GM11168 (cell line): Measurements from ENCODE around the gene PTTG1IP.

ENCODE experiments used
- in situ Hi-C: fragments of 300-500 bp; cut with MboI; formaldehyde crosslinking; loops from one replicate; pipeline ENCODE4 v1.12.0; 2022; ENCODE audit warnings: low sequenced_read_pairs; ENCODE audit not compliant: unreplicated experiment

PTTG1IP gene

GRCh38 chr21:44869781-44870747 lies 3.4 kb downstream of the PTTG1IP start:
- in situ Hi-C loops: no loop called here

- in situ Hi-C loops: no loop called here
Observed at GRCh38 chr21:44868707-44869106, 4.8 kb downstream of the PTTG1IP start.

- in situ Hi-C loops: no loop called here
Observed at GRCh38 chr21:44867999-44868700, 5.3 kb downstream of the PTTG1IP start.

- in situ Hi-C loops: no loop called here
Observed at GRCh38 chr21:44867464-44867863, 6.0 kb downstream of the PTTG1IP start.

GRCh38 chr21:44866780-44867179 lies 6.7 kb downstream of the PTTG1IP start:
- in situ Hi-C loops: no loop called here

- in situ Hi-C loops: no loop called here
Observed at GRCh38 chr21:44865561-44866280, 7.8 kb downstream of the PTTG1IP start.

GRCh38 chr21:44862869-44863685 lies 10.4 kb downstream of the PTTG1IP start:
- in situ Hi-C loops: no loop called here

GRCh38 chr21:44858791-44859190 lies 14.7 kb downstream of the PTTG1IP start:
- in situ Hi-C loops: no loop called here

GRCh38 chr21:44858291-44858690 lies 15.2 kb downstream of the PTTG1IP start:
- in situ Hi-C loops: no loop called here

- in situ Hi-C loops: no loop called here
Observed at GRCh38 chr21:44857127-44857892, 16.2 kb downstream of the PTTG1IP start.

GRCh38 chr21:44856131-44856530 lies 17.4 kb downstream of the PTTG1IP start:
- in situ Hi-C loops: no loop called here

GRCh38 chr21:44855572-44855971 lies 17.9 kb downstream of the PTTG1IP start:
- in situ Hi-C loops: no loop called here

- in situ Hi-C loops: no loop called here
Observed at GRCh38 chr21:44854664-44855446, 18.6 kb downstream of the PTTG1IP start.

- in situ Hi-C loops: no loop called here
Observed at GRCh38 chr21:44854391-44854663, 19.2 kb downstream of the PTTG1IP start.

- in situ Hi-C loops: no loop called here
Observed at GRCh38 chr21:44853601-44854390, 19.7 kb downstream of the PTTG1IP start.

- in situ Hi-C loops: no loop called here
Observed at GRCh38 chr21:44850905-44851657, 22.4 kb downstream of the PTTG1IP start.

GRCh38 chr21:44850208-44850800 lies 23.2 kb downstream of the PTTG1IP start:
- in situ Hi-C loops: no loop called here
